ENCODE data around the gene TRIM22. TPM values are rescaled to one million over a fixed set of nuclear protein-coding genes. Genes with fewer than 3 reads are reported as not detected.

The TRIM22 gene
- total and polyA plus RNA-seq, 2 donors (not counting 1 experiment from before 2014, with no cell fraction given) = 108 to 112 TPM

DNA sequence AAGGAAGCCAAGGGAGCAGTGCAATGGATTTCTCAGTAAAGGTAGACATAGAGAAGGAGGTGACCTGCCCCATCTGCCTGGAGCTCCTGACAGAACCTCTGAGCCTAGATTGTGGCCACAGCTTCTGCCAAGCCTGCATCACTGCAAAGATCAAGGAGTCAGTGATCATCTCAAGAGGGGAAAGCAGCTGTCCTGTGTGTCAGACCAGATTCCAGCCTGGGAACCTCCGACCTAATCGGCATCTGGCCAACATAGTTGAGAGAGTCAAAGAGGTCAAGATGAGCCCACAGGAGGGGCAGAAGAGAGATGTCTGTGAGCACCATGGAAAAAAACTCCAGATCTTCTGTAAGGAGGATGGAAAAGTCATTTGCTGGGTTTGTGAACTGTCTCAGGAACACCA lies 6.6 kb downstream of the TRIM22 start:
- TF ChIP-seq EZH2 (IDR thresholded peaks at IDR 0.05; ENCODE audit: low read length, missing control alignments) (no peak), CTCF (conservative IDR thresholded peaks at IDR 0.05 in 1 of 2, IDR thresholded peaks at IDR 0.05 in 1 of 2; ENCODE audit: low read depth in 1 of 2, low read length in 2 of 2) (no peak)
- no peaks in the 10 kb centered on the region for H3K9me3 ChIP-seq (ENCODE audit: control insufficient read depth, insufficient read depth, low read depth, low read length)
- H3K27me3 ChIP-seq (ENCODE audit: control insufficient read depth, insufficient read depth, low read length) = no peaks in the 10 kb centered on the region
- peaks cover 4% of the 10 kb centered on the region for H3K4me1 ChIP-seq (ENCODE audit: control insufficient read depth, extremely low read depth, insufficient read depth, low read length)
- H3K4me3 ChIP-seq (replicated peaks in 1 of 4; ENCODE audit: control extremely low read depth in 1 of 4, insufficient read depth in 1 of 4, low read depth in 3 of 4, low read length in 4 of 4) = no peak overlapping the region
- H3K9ac ChIP-seq (ENCODE audit: insufficient read depth, low read length) = no peak overlapping the region
- H3K27ac ChIP-seq (ENCODE audit: insufficient read depth, low read length) = no peak overlapping the region
- no peak overlapping the region for H2AFZ ChIP-seq (ENCODE audit: low read length)
- no peak for DNase-seq (ENCODE audit: low read depth in 2 of 2)
- no peaks in the 10 kb centered on the region for H4K20me1 ChIP-seq (ENCODE audit: control insufficient read depth, extremely low read depth, insufficient read depth, low read length)
- no peak overlapping the region for H3K4me2 ChIP-seq (ENCODE audit: extremely low read depth, insufficient read depth, low read length)
- peaks cover 7% of the 10 kb centered on the region for H3K36me3 ChIP-seq (ENCODE audit: control insufficient read depth, insufficient read depth, low read length)
- H3K79me2 ChIP-seq (ENCODE audit: control insufficient read depth, insufficient read depth, low read length) = peaks cover 5% of the 10 kb centered on the region

DNA sequence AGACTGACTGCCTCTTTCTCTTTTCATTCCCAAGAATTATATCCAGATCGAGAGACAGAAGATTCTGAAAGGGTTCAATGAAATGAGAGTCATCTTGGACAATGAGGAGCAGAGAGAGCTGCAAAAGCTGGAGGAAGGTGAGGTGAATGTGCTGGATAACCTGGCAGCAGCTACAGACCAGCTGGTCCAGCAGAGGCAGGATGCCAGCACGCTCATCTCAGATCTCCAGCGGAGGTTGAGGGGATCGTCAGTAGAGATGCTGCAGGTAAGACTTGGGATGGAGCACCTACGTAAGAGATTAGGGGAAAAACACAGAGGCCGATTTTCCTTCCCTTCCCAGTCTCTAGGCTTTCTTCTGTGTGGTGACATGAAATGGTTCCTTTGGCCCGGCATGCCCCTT lies 8.7 kb downstream of the TRIM22 start:
- H3K36me3 ChIP-seq (ENCODE audit: control insufficient read depth, insufficient read depth, low read length) = peaks cover 8% of the 10 kb centered on the region
- H3K4me2 ChIP-seq (ENCODE audit: extremely low read depth, insufficient read depth, low read length) = no peak overlapping the region
- H3K79me2 ChIP-seq (ENCODE audit: control insufficient read depth, insufficient read depth, low read length) = no peaks in the 10 kb centered on the region
- H2AFZ ChIP-seq (ENCODE audit: low read length) = no peak overlapping the region
- H3K27me3 ChIP-seq (ENCODE audit: control insufficient read depth, insufficient read depth, low read length) = no peaks in the 10 kb centered on the region
- no peaks in the 10 kb centered on the region for H4K20me1 ChIP-seq (ENCODE audit: control insufficient read depth, extremely low read depth, insufficient read depth, low read length)
- H3K4me1 ChIP-seq (ENCODE audit: control insufficient read depth, extremely low read depth, insufficient read depth, low read length) = no peaks in the 10 kb centered on the region
- H3K27ac ChIP-seq (ENCODE audit: insufficient read depth, low read length) = no peak overlapping the region
- H3K9ac ChIP-seq (ENCODE audit: insufficient read depth, low read length) = no peak overlapping the region
- TF ChIP-seq CTCF (conservative IDR thresholded peaks at IDR 0.05 in 1 of 2, IDR thresholded peaks at IDR 0.05 in 1 of 2; ENCODE audit: low read depth in 1 of 2, low read length in 2 of 2) (no peak), EZH2 (IDR thresholded peaks at IDR 0.05; ENCODE audit: low read length, missing control alignments) (no peak)
- no peaks in the 10 kb centered on the region for H3K9me3 ChIP-seq (ENCODE audit: control insufficient read depth, insufficient read depth, low read depth, low read length)
- no peak overlapping the region for H3K4me3 ChIP-seq (replicated peaks in 1 of 4; ENCODE audit: control extremely low read depth in 1 of 4, insufficient read depth in 1 of 4, low read depth in 3 of 4, low read length in 4 of 4)
- no peak for DNase-seq (ENCODE audit: low read depth in 2 of 2)

DNA sequence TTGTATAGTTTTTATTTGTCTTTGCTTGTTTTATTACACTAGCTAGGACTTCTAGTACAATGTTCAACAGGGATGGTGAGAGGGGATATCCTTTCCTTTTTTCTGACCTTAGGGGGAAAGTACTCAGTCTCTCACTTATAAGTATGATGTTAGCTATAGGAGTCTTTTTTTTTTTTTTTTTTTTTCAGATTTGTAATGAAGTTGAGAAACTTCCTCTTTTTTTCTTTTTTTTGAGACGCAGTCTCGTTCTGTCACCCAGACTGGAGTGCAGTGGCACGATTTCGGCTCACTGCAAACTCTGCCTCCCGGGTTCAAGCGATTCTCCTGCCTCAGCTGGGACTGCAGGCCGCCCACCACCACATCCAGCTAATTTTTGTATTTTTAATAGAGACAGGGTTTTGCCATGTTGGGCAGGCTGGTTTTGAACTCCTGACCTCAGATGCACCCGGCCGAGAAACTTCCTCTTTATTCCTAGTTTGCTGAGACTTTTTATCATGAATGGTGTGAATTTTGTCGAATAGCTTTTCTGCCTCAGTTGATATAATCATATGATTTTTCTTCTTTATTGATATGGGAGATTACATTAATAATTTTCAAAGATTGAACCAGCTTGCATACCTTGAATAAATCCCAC lies 10.9 kb downstream of the TRIM22 start:
- DNase-seq (ENCODE audit: low read depth in 2 of 2) = no peak
- Histone ChIP-seq H3K9me3 (ENCODE audit: control insufficient read depth, insufficient read depth, low read depth, low read length) (no peaks in the 10 kb centered on the region), H3K9ac (ENCODE audit: insufficient read depth, low read length) (no peak overlapping the region), H3K27me3 (ENCODE audit: control insufficient read depth, insufficient read depth, low read length) (no peaks in the 10 kb centered on the region), H4K20me1 (ENCODE audit: control insufficient read depth, extremely low read depth, insufficient read depth, low read length) (no peaks in the 10 kb centered on the region), H3K79me2 (ENCODE audit: control insufficient read depth, insufficient read depth, low read length) (no peaks in the 10 kb centered on the region), H3K4me1 (ENCODE audit: control insufficient read depth, extremely low read depth, insufficient read depth, low read length) (no peaks in the 10 kb centered on the region), H3K4me2 (ENCODE audit: extremely low read depth, insufficient read depth, low read length) (no peak overlapping the region), H2AFZ (ENCODE audit: low read length) (no peak overlapping the region), H3K36me3 (ENCODE audit: control insufficient read depth, insufficient read depth, low read length) (peaks cover 6% of the 10 kb centered on the region), H3K4me3 (replicated peaks in 1 of 4; ENCODE audit: control extremely low read depth in 1 of 4, insufficient read depth in 1 of 4, low read depth in 3 of 4, low read length in 4 of 4) (no peak overlapping the region), H3K27ac (ENCODE audit: insufficient read depth, low read length) (no peak overlapping the region)
- TF ChIP-seq CTCF (conservative IDR thresholded peaks at IDR 0.05 in 1 of 2, IDR thresholded peaks at IDR 0.05 in 1 of 2; ENCODE audit: low read depth in 1 of 2, low read length in 2 of 2) (no peak), EZH2 (IDR thresholded peaks at IDR 0.05; ENCODE audit: low read length, missing control alignments) (no peak)
